Small intestine (tissue), 4 donors: ENCODE measurements around the gene TMEM250. TPM values are rescaled to one million over a fixed set of nuclear protein-coding genes. Genes with fewer than 3 reads are reported as not detected.

ENCODE experiments used
- polyA plus RNA-seq, 4 donors: library from polyadenylated mRNA; stranded (reverse) in 3 of 4; unstranded in 1 of 4; fragments of 200-250 nt in 3 of 4; fragments of 120-200 nt in 1 of 4; gene quantifications; one replicate each; pipeline versions ENCODE4 v1.2.1 to v1.2.3, GENCODE V29; 2013
- donor health status: healthy with polysubstance abuse.
- donor health status: Bipolar disorder and iron deficiency.
- donor health status: healthy.

The TMEM250 gene
- polyA plus RNA-seq, 4 donors: 21.2 to 43.9 (median 32.2) TPM

Other genes with a start within 250 kb of the TMEM250 start
- 1 to 10 TPM; 1.6 to 6.7 (median 3.2) TPM for gene CAMSAP1, start 211.3 kb downstream of the TMEM250 start, polyA plus RNA-seq
- gene UBAC1, start 157.5 kb downstream of the TMEM250 start, polyA plus RNA-seq: 10 to 100 TPM; 19.9 to 78.5 (median 63.3) TPM
- gene NACC2, start 23.6 kb downstream of the TMEM250 start, polyA plus RNA-seq: 10 to 100 TPM in 1 of 4 donors, 1 to 10 TPM in 3; 4.9 to 10.1 (median 8.0) TPM
- not detected for gene LHX3, start 86.3 kb upstream of the TMEM250 start, polyA plus RNA-seq
- gene QSOX2, start 126.9 kb upstream of the TMEM250 start, polyA plus RNA-seq: 10 to 100 TPM in 1 of 4 donors, 1 to 10 TPM in 3; 1.4 to 11.0 (median 4.3) TPM
- gene CCDC187, start 185.2 kb upstream of the TMEM250 start, polyA plus RNA-seq: 1 to 10 TPM in 1 of 4 donors, under 1 TPM in 1, not detected in 2; 0.01 to 2.7 TPM
- gene GPSM1, start 208.7 kb upstream of the TMEM250 start, polyA plus RNA-seq: 10 to 100 TPM in 1 of 4 donors, 1 to 10 TPM in 3; 1.1 to 40.9 (median 2.9) TPM
- 10 to 100 TPM in 2 of 4 donors, 1 to 10 TPM in 2; 8.5 to 16.1 (median 11.0) TPM for gene DNLZ, start 244.9 kb upstream of the TMEM250 start, polyA plus RNA-seq